ENCODE measurements around the gene ZNF521. TPM values are rescaled to one million over a fixed set of nuclear protein-coding genes. Genes with fewer than 3 reads are reported as not detected.

ZNF521 gene
- total RNA-seq, 1 experiment from 2014 or later, result not detected

DNA sequence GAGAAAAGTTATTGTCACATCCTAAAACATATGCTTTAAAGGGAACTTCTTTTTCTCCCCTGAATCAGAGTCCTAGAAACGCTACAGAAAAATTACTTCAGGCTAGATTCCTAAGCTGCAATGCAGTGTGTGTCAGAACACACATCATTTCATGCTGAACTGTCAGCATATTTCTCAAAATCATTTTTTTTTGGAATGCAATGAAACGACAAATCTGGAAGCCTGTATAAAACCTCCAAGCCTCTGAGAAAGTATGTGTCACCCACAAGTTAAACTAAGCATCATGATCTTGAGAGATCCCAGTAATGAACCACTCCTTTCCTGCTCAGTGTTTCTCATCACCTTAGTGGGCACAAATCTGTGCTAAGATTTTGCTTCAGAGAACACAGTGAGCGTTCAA, 276.2 kb downstream of the ZNF521 start:
- DNase-seq (ENCODE audit: low spot score), result no peak

DNA sequence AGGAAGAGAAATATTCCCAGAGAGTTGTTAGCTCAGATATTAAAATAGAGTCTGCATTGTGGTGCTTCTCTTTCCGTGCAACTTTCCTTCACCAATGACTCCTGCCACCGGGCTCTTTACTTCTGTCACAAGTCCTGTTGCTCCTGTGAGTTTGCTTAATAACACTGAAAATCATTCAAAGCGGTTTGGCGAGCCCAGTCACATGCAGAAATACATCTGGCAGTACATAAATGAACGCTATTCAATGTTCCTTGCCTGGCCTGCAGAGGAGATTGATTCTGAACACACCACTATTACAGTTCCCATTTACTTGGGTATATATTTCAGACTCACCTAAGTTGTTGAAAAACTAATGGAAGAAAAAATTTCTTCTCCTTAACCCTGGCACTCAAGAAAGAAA, 276.6 kb downstream of the ZNF521 start:
- DNase-seq (ENCODE audit: low spot score), result no peak

DNA sequence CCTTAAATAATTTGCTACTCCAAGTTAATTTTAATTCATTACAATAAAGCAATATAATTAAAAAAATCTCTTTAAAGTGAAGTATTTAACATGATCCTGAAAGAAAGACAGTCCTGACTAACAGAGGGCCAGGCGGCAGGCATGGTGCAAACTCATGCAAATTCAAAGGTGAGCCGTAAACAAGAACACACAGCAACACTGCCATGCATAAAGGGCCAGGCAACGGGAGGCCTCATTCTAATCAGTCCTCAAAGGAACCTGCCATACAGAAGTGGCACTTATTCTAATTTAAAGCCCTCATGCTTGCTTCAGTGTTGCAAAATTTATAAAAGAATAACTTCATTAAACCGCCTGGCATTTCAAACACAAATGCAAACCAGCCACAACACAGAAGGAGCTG, 277.0 kb downstream of the ZNF521 start:
- DNase-seq (ENCODE audit: low spot score), result no peak

DNA sequence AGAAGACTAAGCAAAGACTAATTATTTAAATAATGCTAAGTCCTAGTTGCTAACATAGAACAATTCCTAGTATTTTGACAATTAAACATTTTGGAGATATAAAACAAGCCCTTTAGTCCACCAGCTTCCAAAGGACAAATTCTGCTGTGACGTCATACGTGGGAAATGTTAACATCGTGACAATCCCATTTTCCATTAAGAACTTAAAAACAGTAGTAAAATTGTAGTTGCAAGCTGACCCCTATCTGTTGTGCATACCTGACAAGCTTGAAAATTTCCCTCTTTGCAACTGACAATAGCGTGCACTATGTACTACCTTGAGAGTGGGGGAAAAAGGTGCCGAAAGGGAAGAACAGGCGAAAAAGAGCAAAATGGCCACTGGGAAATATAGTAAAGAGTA, 279.8 kb downstream of the ZNF521 start:
- no peak for DNase-seq (ENCODE audit: low spot score)

DNA sequence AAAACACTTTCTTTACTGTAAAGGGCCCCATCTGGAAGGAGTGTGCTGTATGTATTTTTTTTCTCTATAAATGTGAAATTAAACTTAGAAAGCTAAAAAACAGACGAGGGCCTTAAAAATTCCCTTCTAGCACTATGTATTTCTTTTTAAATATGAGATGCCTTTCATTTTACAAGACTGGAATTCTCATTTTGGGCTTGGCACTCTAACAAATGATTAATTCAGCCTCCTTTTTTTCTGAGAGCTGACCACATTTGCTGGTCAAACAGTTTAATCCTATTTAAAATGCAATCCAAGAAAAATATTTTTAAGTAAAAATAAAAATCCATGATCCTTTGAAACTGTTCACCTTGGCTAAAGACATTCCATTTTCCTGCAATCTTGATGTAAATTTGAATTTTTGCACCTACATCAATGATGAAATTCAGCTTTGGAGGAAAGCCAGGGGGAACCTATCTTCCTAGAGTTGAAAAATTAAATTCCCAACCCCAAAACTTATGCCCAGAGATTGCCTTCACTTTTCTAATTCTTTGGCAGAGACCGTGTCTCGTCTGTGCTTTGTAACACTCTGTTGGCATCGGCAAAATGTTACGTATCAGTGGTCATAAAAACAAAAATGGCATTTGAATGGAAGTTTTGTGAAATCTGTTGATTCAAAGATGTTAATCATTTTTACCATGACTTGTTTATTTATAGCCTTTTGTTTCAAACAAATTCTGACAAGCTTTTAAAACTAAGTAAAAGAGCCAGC, 284.5 kb downstream of the ZNF521 start:
- no peak for DNase-seq (ENCODE audit: low spot score)

DNA sequence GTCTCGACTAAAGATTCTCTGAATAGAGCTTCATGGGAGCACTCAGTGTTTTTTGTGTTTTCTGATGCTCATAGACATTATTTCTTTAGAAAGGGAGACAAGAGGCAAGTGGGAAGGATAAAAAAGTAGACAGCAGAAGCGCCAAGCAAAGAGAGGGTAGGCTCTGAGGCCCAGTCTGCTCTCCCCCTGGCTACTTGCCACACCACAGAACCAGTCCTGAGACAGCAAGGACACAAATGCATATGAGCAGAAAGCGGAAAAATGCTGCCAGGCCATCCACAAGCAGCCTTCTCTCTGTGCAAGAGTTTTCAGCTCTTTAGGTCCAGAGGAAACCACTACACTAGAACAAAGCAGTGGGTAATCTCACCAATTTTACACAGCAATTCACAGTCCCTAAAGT, 285.4 kb downstream of the ZNF521 start:
- no peak for DNase-seq (ENCODE audit: low spot score)

DNA sequence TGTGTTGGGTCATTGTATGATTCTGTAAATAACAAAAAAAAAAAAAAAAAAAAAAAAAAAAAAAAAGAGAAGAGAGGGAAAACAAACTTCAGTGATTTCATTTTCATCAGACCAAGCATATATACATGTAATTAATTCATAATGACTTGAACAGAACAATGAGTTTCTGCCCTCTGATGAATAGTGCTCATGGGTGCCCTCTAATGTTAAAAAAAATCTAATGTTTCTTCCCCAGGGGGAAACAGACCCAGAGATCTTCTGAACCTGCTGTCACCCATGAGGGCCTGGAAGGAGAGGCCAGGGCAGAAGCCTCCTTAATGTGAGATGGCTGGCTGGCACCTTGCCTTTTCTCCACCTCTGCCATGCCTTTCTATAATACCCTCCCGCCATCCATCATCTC, 289.2 kb downstream of the ZNF521 start:
- DNase-seq (ENCODE audit: low spot score), result no peak

DNA sequence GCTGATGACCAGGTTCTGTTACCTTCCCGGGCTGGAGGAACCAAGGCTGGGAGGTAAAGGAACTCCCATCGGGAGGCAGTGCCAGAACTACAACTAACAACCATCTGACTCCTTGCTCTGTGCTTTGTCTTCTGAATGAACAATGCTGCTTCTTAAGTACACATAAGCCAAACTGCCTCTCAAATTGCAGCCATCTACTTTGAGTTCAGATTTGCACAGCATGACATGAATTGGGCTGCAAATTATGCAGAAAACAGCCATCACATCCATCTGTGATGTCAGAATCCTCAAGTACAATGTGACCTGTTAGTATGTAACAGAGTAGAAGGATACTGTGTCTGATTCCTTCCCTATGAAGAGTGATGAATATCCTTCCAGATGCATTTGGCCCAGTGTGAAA, 290.6 kb downstream of the ZNF521 start:
- no peak for DNase-seq (ENCODE audit: low spot score)

DNA sequence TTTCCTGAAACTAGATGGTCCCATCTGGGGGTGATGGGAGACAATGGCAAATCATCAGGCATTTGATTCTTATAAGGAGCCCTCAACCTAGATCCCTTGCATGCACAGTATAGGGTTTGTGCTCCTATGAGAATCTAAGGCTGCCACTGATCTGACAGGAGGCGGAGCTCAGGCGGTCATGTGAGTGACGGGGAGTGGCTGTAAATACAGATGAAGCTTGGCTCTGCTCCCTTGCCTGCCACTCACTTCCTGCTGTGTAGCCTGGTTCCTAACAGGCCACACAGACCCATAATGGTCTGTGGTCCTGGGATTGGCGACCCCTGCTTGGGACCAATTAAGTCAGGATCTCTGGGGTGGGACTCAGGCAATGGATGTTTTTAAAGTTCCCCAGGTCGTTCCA, 293.4 kb downstream of the ZNF521 start:
- no peak for DNase-seq (ENCODE audit: low spot score)

DNA sequence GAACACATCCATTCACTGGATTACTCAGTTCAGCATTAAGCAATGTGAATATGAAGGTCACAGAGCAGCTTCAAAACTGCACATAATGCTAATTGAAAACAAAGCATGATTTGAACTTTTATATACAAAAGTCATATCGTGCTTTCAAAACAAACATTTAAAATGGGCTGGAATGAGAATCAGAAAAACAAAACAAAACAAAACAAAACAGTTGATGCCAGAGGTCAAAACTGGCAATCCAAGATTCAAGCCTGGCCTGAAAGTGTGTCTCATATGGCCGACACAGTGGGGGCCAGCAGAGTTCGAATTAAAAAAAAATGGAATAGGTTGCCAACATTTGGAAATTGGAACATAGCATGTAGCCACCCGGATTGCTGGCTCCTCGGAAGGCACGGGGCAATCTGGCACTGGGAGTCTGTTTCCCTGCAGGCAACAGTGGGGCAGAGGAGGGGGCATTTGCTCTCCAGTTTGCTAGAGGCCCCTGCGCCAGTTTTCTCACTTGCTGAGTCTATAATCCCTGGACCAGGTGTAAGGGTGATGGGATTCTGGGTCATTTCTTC, 294.4 kb downstream of the ZNF521 start:
- no peak for DNase-seq (ENCODE audit: low spot score)

DNA sequence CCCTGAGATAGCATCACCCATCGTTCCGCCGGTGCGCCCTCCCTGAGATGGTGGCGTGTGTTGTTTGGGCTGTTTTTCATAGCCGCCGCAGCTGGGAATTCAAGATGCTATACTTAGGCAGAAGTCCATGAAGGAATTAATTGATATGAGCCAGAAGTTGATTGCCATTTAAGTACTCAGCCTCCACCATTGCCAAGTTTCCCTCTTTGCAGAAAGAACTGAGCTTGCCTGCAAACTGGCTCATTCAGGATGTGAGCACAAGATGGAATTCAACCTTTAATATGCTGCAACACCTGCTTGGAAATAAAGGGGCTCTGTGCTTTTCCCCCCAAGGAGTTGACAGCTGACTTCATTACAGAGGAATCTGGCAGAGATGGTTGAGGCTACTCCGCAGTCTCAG, 295.5 kb downstream of the ZNF521 start:
- no peak for DNase-seq (ENCODE audit: low spot score)

DNA sequence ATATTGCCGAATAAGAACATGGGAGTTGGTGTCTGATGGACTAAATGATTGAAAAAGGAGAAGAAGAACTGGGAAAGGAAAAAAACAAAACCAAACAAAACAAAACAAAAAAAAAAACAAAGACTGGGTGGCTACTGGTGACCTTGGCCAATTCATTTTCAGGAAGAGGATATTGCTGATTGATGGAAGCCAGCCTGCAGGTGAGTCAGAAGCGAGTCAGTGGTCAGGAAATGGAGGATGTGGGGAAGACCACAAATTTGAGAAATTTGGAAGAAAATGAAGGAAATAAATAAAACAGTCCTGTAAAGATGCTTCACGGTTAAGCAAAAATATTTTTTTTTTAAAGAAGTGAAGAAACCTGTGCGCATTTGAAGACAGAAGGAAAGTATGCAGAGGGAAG, 296.9 kb downstream of the ZNF521 start:
- no peak for DNase-seq (ENCODE audit: low spot score)

DNA sequence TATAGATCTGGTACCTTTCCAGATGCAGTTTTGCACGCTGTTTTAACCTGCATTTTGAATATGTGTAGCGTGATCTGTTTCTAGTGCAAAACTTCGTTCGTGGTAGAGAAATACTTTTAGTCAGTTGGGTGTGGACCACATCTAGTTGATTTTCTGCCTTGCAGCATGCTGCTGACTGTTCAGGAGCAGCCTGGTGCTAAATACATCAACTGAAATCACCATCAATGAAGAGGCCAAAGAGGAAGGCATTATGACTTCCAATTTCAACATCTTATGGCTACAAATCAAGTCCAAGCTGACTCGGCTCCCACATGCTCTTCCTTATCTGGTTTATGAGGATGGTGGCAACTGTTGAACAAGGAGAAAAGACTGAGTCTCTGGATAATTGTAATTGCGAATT, 298.5 kb downstream of the ZNF521 start:
- no peak for DNase-seq (ENCODE audit: low spot score)

DNA sequence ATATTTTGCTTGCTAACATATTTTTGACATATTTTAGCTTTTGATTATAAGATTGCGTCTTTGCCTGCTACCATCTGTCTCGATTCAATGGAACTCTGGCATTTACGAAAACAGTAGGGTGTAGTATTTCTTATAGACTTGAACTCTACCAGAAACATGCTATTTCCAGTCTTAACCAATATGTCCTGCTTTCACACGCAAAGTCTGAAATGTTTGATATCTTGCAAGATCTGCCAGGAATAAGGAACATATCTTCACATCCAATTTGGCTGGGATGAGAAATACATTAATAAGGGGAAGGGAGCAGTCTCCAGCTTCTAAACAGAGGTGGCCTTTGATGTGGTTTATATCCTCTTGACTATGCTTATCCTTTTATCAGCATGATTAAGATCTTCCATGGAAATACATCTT, 299.4 kb downstream of the ZNF521 start:
- no peak for DNase-seq (ENCODE audit: low spot score)

DNA sequence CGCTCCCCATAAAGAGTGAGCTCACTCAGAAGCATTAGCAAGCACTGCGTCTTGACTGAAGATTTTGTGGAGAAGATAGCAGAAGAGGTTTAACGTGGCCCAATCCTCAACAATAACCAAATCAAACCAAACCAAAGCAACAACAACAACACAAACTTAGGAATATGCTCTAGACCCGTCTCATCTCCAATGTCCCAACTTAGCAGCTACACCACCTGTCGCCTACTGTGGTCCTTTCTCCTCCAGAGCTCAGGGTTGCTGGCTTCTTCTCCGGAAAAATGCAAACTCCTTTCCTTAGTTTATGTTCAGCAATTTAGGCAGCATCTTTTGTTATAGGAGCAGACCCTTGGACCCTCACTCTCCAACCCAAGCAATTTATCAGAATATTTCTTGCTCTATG, 301.4 kb downstream of the ZNF521 start:
- DNase-seq (ENCODE audit: low spot score), result no peak

DNA sequence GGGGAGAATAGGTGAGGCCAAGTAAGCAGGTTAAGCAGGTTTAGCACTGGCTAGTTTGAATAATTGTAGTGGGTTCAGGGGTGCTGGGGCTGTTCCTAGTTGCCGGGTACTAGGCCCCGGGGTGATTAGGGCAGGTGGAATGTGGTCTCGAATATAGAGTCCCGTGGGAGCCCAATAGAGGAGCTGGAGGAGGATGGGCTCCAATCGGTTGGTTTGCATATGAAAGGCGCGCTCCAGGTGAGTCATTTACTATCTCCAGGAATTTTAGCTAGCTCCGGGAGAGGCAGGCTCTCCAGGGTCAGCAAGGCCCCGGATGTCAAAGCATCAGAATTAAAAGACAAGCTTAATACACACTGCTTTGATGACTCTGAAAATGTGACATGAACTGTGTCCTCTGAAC, 304.0 kb downstream of the ZNF521 start:
- no peak for DNase-seq (ENCODE audit: low spot score)

DNA sequence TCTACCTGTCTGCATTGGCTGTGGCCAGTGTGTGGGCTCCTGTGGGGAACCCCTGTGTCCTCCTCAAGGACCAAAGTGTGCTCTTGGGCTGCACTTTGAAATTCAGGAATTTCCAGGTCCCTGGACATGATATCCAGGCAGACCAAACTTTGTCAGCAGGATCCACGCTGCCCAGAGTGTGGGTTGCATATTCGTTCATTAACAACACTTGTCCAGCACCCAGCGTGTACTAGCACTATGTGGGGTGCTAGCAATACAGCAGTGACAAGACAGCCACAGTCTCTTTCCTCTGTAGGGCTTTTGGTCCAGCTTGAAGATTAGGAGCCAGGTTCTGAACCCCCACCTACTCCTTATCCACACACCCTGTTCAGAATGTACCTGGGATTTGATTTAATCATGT, 304.5 kb downstream of the ZNF521 start:
- no peak for DNase-seq (ENCODE audit: low spot score)

DNA sequence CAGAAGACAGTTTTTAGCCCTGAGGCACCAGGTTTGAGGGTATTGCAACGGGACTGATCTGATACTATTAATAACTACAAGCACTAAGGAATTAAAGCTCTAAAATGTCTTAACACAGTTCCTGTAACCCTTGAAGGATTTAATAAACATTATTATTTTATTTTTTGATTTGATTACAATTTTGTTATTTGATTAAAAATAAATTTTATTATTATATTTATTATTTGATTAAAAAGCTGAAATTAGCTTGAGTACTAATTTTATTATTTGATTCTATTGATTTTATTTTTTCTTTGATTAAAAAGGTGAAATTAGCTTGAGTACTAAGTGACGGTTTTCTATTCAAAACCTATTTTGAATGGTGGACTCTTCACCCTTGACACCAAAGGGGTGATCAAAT, 307.3 kb downstream of the ZNF521 start:
- no peak for DNase-seq (ENCODE audit: low spot score)

DNA sequence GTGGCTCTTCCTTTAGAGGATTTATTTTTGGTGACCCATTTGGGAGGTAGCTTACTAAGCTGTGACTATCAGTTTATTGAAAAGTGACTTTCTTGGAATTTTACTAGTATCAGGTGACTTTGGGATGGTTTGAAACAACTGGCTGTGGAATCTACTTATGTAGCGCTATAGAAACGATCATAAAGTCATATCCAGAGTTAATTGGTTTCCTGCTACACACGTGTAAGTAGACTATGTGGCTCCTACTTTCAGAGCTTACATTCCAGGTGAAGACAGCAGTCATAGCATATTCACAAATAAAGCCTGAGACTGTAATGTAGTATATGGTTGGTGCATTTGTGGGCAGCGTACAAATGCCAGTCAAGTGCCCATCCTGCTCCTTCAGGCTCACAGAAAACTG, 308.9 kb downstream of the ZNF521 start:
- DNase-seq (ENCODE audit: low spot score), result no peak

DNA sequence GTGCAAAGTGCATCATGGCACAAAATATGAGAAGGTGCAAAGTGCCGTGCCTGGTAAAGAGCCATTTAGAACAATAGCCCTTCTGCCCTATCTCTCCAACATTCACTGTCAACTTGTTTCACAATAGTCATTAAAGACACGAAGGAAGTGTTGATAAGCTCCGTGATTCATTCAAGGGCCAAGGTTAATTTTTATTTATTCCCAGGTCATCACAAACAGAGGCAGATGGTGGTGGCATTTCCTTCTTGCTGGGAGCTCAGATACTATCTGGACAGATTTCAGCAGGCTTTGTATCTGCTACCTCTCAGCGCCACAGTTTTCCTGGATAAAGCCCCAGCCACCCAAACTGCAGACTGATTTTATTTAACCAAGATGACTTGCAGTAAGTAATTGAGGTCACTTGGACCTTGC, 309.3 kb downstream of the ZNF521 start:
- DNase-seq (ENCODE audit: low spot score), result no peak

DNA sequence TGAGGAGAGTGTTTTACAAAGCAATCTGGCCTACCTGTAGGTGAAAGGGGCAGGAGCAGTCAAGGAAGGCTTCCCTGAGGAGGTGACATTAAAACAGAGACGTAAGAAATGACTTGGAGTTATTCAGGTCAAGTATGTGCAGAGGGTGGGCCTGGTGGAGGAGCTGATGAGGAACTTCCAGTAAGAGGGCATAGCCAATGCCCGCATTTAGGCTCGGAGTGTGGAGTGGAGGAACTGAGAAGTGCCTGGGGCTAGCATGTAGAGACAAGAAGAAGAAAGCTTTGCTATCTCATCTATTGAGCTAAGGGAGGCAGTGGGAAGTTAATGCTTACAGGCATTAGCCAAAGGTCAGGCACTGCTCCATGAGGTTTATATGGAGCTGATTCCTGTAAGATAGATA, 312.2 kb downstream of the ZNF521 start:
- no peak for DNase-seq (ENCODE audit: low spot score)

DNA sequence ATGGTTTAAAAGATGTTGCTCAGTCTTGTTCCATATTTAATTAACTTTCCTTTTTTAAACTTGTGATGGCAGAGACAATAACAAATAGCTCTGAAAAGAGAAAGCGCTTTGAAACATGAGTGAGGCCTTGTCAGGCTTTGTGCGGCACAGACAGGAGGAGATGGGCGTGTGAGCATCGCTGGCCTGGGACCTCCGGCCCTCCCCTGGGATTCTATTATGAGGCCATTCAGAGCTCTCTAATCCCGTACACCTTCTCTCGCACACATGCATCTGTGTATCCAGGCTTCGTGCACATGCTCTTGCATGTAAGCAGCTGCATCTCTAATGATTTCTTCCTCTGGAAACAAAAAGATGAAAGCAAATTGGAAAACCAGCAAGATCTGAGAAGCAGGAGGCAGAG, 313.7 kb downstream of the ZNF521 start:
- DNase-seq (ENCODE audit: low spot score), result no peak

DNA sequence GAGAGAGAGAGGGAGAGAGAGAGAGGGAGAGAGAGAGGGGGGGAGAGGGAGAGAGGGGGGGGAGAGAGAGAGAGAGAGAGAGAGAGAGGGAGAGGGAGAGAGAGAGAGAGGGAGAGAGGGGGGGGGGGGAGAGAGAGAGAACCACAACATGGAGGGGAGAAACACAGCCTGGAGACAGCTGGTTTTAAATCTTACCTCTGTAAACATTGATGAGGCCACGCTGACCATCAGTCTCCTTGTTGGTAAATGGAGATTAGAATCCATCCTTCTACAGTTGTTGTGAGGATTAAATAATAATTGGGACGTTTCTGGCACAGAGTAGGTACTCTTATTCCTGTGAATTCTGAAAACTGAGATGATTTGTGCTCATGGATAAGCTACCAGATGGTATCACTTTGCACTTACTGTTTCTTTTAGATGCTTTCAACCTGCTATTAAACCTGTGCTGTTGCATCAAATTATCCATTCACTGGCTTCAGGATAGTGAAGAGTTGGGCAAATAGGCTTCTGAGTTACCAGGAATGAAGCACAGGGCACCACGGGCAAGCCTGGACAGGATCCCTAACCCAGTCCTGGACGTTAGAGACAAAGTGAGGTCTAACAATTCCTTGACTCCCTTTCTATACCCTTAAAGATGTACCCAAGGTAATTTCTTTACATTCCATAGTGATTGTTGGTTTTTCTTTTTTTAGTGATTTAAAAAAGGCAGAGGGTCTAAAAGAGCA, 318.1 kb downstream of the ZNF521 start:
- DNase-seq (ENCODE audit: low spot score), result no peak

Data from A172 (cell line).